ENCODE data around the gene GUCY1A1. TPM values are rescaled to one million over a fixed set of nuclear protein-coding genes. Genes with fewer than 3 reads are reported as not detected.
A peak's percentile ranks its signal among the peaks of the same experiment; 100 is the strongest.

Gene GUCY1A1
- total RNA-seq, 1 donor from 2014 or later: 43.0 TPM

- Histone ChIP-seq H3K36me3 (no peaks in the 10 kb centered on the region), H3K9me3 (replicated peaks) (no peaks in the 10 kb centered on the region), H3K4me3 (no peak overlapping the region), H3K27ac (replicated peaks) (peak overlapping the region; percentile 97), H3K27me3 (ENCODE audit: low read depth) (no peaks in the 10 kb centered on the region), H3K4me1 (peaks cover 90% of the 10 kb centered on the region)
- no peak for DNase-seq
- TF ChIP-seq, protein P1, sequence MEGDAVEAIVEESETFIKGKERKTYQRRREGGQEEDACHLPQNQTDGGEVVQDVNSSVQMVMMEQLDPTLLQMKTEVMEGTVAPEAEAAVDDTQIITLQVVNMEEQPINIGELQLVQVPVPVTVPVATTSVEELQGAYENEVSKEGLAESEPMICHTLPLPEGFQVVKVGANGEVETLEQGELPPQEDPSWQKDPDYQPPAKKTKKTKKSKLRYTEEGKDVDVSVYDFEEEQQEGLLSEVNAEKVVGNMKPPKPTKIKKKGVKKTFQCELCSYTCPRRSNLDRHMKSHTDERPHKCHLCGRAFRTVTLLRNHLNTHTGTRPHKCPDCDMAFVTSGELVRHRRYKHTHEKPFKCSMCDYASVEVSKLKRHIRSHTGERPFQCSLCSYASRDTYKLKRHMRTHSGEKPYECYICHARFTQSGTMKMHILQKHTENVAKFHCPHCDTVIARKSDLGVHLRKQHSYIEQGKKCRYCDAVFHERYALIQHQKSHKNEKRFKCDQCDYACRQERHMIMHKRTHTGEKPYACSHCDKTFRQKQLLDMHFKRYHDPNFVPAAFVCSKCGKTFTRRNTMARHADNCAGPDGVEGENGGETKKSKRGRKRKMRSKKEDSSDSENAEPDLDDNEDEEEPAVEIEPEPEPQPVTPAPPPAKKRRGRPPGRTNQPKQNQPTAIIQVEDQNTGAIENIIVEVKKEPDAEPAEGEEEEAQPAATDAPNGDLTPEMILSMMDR (IDR thresholded peaks at IDR 0.05; ENCODE audit: borderline replicate concordance): no peak
- intact Hi-C loops (cut with micrococcal nuclease): no loop called here
Measured at GRCh38 chr4:155678011-155678410, 11.4 kb downstream of the GUCY1A1 start.

GRCh38 chr4:155679343-155679742 is 12.7 kb downstream of the GUCY1A1 start:
- Histone ChIP-seq H3K9me3 (replicated peaks) (no peaks in the 10 kb centered on the region), H3K27ac (replicated peaks) (peak overlapping the region; percentile 97), H3K4me1 (peaks cover 91% of the 10 kb centered on the region), H3K27me3 (ENCODE audit: low read depth) (no peaks in the 10 kb centered on the region), H3K36me3 (no peaks in the 10 kb centered on the region), H3K4me3 (no peak overlapping the region)
- TF ChIP-seq, protein P1 (IDR thresholded peaks at IDR 0.05; ENCODE audit: borderline replicate concordance): no peak
- intact Hi-C loops (cut with micrococcal nuclease): no loop called here
- no peak for DNase-seq

- Histone ChIP-seq H3K27me3 (ENCODE audit: low read depth) (no peaks in the 10 kb centered on the region), H3K4me3 (no peak overlapping the region), H3K27ac (replicated peaks) (peak overlapping the region; percentile 44), H3K9me3 (replicated peaks) (no peaks in the 10 kb centered on the region), H3K4me1 (peaks cover 93% of the 10 kb centered on the region), H3K36me3 (no peaks in the 10 kb centered on the region)
- TF ChIP-seq, protein P1 (IDR thresholded peaks at IDR 0.05; ENCODE audit: borderline replicate concordance): no peak
- DNase-seq: no peak
- intact Hi-C loops (cut with micrococcal nuclease): no loop called here
Measured at GRCh38 chr4:155681886-155682285, 15.2 kb downstream of the GUCY1A1 start.

DNA sequence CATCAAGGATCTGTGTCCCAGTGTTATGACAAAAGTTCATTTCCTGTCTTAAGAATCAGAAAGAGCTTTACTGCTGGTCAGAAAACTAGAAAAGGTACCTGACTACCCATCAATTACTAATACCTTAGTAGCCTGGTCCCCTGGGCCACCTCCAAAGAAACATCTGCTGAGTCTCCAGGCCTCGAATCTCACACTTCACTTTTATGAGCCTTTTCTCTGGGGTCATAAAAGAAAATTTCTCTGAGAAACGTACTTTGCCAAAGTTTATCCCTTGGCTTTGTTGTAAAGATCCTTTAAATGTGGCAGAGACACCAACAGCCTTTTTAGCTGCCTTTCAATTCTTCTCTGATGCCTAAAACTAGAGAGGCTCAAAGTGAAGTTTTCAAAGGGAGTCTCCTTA is 17.8 kb downstream of the GUCY1A1 start:
- Histone ChIP-seq H3K9me3 (replicated peaks) (no peaks in the 10 kb centered on the region), H3K36me3 (no peaks in the 10 kb centered on the region), H3K27me3 (ENCODE audit: low read depth) (no peaks in the 10 kb centered on the region), H3K4me3 (no peak overlapping the region), H3K4me1 (peaks cover 93% of the 10 kb centered on the region), H3K27ac (replicated peaks) (peak overlapping the region; percentile 43)
- TF ChIP-seq, protein P1 (IDR thresholded peaks at IDR 0.05; ENCODE audit: borderline replicate concordance): no peak
- no peak for DNase-seq
- intact Hi-C loops (cut with micrococcal nuclease): no loop called here

DNA sequence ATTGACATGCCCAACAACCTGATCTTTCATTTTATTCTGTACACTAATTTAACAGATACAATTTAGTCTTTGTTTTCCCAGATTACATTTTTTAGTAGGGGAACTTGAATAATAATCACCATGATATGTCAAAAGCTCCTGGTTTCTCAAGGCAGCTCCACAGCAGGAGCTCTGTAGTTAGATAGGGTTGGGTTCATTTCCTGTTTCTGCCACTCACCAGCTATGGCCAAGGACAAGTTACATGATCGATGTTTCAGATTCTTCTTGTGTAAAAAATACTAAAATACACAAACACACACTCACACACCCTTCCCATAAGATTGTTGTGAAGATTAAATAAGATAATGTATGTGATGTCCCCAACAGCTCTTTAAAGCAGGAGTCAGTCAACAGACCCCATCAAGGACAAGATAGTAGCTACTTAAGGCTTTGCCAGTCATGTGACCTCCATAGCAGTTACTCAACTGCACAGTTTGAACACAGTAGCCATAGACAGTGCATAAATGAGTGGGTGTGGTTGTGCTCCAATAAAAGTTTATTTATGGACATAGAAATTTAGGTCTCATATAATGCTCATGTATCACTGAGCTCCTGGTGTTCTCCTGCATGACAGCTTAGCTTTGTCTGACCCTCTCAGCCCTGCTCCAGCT is 18.4 kb downstream of the GUCY1A1 start:
- Histone ChIP-seq H3K4me1 (peaks cover 93% of the 10 kb centered on the region), H3K27ac (replicated peaks) (peak overlapping the region; percentile 76), H3K4me3 (no peak overlapping the region), H3K27me3 (ENCODE audit: low read depth) (no peaks in the 10 kb centered on the region), H3K36me3 (no peaks in the 10 kb centered on the region), H3K9me3 (replicated peaks) (no peaks in the 10 kb centered on the region)
- no peak for DNase-seq
- intact Hi-C loops (cut with micrococcal nuclease): no loop called here
- TF ChIP-seq, protein P1 (IDR thresholded peaks at IDR 0.05; ENCODE audit: borderline replicate concordance): no peak

Measured in left ventricle myocardium inferior (tissue), 1 donor.